Measurements from ENCODE around the gene TULP4. TPM values are rescaled to one million over a fixed set of nuclear protein-coding genes. Genes with fewer than 3 reads are reported as not detected.

TULP4 gene
- total RNA-seq, 2 donors from 2014 or later: 140 to 199 TPM

DNA sequence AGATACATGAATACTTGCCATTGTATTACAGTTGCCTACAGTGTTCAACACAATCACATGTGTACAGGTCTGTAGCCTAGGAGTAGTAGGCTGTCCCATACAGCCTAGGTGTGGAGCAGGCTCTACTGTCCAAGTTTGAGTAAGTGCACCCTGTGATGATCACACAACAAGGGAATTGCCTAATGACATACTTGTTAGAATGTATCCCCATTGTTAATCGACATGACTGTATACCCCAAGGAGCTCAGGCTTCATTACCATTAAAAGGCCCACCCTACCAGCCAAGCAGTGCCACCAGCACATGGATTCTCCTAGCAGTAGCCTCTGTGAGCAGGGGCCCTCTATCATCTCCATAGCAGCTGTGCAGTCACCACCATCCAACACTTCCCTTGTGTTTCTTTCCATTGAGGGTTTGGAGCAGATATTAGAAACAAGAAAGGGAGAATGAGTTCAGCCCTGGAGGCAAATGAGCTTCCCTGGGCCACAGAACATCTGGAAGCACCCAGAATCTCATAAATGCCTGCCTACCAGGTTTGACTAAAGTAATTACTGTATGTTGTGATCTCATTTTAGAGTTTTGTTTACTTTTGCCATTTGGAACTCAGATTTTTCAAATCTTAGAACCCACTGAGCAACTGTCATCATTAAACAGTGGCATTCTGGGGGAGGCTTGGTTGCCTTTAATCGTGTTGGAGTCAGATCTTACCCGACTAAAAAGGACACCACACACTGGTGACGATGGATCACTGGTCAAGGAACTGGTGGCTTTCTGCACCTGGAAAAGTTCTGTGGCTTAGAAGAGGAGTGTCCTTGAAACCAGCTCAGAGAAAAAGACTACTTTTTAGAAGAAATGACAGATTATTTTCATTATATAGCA, 104.9 kb downstream of the TULP4 start:
- TF ChIP-seq, protein P1, sequence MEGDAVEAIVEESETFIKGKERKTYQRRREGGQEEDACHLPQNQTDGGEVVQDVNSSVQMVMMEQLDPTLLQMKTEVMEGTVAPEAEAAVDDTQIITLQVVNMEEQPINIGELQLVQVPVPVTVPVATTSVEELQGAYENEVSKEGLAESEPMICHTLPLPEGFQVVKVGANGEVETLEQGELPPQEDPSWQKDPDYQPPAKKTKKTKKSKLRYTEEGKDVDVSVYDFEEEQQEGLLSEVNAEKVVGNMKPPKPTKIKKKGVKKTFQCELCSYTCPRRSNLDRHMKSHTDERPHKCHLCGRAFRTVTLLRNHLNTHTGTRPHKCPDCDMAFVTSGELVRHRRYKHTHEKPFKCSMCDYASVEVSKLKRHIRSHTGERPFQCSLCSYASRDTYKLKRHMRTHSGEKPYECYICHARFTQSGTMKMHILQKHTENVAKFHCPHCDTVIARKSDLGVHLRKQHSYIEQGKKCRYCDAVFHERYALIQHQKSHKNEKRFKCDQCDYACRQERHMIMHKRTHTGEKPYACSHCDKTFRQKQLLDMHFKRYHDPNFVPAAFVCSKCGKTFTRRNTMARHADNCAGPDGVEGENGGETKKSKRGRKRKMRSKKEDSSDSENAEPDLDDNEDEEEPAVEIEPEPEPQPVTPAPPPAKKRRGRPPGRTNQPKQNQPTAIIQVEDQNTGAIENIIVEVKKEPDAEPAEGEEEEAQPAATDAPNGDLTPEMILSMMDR (IDR thresholded peaks at IDR 0.05): no peak
- Histone ChIP-seq H3K4me3 (no peak overlapping the region), H3K9me3 (no peaks in the 10 kb centered on the region), H3K27me3 (no peaks in the 10 kb centered on the region), H3K27ac (no peak overlapping the region), H3K4me1 (no peaks in the 10 kb centered on the region), H3K36me3 (peaks cover 9% of the 10 kb centered on the region)
- no peak for DNase-seq (ENCODE audit: low spot score)

DNA sequence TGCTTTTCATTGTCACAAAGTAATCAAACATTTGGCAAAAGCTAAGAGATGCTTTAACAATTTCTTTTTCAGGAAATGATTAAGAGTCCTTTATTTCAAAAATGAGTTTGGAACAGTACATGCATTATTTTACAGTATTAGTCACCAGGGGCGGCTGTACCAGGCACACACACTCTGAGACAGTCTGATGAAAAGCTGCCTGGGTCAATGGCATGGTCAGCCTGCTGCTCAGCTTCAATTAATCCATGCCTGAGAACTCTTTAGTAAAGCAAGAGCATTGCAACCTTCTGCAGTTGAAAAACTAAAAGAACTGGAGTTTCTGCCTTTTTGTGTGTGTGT, 105.5 kb downstream of the TULP4 start:
- no peak overlapping the region for H3K27ac ChIP-seq
- H3K4me3 ChIP-seq: no peak overlapping the region
- H3K27me3 ChIP-seq: no peaks in the 10 kb centered on the region
- peaks cover 9% of the 10 kb centered on the region for H3K36me3 ChIP-seq
- no peaks in the 10 kb centered on the region for H3K9me3 ChIP-seq
- no peak for DNase-seq (ENCODE audit: low spot score)
- TF ChIP-seq, protein P1 (IDR thresholded peaks at IDR 0.05): no peak
- no peaks in the 10 kb centered on the region for H3K4me1 ChIP-seq

DNA sequence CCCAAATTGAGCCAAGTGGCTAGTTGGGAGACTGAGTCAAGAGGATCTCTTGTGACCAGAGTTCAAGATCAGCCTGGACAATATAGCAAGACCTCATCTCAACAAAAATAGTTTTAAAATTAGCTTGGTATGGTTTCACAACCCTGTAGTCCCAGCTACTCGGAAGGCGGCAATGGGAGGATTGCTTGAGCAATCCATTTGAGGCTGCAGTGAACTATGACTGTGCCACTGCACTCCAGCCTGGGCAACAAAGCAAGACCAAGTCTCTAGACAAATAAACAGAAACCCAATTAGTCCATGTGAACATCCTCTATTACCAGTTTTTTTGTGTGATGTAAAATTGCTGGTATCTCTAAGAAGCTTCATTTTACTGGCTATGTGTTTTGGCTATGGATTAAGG, 106.2 kb downstream of the TULP4 start:
- Histone ChIP-seq H3K9me3 (no peaks in the 10 kb centered on the region), H3K4me3 (no peak overlapping the region), H3K4me1 (no peaks in the 10 kb centered on the region), H3K36me3 (peaks cover 7% of the 10 kb centered on the region), H3K27me3 (no peaks in the 10 kb centered on the region), H3K27ac (no peak overlapping the region)
- TF ChIP-seq, protein P1 (IDR thresholded peaks at IDR 0.05): no peak
- DNase-seq (ENCODE audit: low spot score): no peak

DNA sequence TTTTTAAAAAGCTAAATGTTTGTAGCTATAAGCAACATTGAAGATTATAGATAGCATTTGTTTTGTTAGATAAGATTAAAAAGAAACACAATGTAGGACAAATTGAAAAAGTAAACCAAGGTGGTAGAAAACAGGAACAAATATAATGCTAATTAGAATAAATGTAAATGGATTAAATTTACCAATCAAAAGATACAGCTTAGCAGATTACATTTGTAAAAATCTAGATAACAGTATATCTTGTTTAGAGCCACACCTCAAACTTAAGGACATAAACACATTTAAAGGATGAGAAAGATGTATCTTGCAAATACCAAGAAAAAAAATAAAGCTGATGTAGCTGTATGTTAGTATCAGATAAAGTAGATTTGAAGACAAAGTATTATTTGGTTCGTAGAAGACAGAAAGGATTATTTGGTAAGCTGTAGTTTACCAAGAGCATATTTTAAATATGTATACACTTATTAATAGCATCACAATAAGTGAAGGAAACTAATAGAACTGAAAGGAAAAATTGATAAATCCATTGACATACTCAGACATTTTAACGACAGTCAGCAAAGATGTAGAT, 107.2 kb downstream of the TULP4 start:
- no peaks in the 10 kb centered on the region for H3K36me3 ChIP-seq
- no peak overlapping the region for H3K4me3 ChIP-seq
- H3K4me1 ChIP-seq: no peaks in the 10 kb centered on the region
- no peaks in the 10 kb centered on the region for H3K9me3 ChIP-seq
- TF ChIP-seq, protein P1 (IDR thresholded peaks at IDR 0.05): no peak
- no peak overlapping the region for H3K27ac ChIP-seq
- H3K27me3 ChIP-seq: no peaks in the 10 kb centered on the region
- DNase-seq (ENCODE audit: low spot score): no peak

DNA sequence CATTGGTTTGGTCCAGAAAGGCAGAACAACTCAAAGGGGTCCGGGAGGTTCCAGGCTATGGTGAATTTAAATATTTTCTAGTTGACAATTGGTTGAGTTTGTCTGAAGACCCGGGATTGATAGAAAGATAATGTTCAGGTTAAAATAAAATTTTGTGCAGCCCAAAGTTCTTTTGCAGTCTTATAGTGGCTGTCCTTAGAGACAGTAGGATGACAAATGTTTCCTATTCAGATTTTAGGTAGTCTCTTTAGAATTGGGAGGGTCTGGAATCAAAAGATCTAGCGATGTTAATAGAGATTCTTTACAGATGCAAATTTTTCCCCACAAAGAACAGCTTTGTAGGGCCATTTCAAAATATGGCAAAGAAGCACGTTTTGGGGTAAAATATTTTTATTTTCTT, 109.1 kb downstream of the TULP4 start:
- H3K36me3 ChIP-seq: no peaks in the 10 kb centered on the region
- H3K27me3 ChIP-seq: no peaks in the 10 kb centered on the region
- no peaks in the 10 kb centered on the region for H3K4me1 ChIP-seq
- H3K9me3 ChIP-seq: no peaks in the 10 kb centered on the region
- H3K27ac ChIP-seq: no peak overlapping the region
- H3K4me3 ChIP-seq: no peak overlapping the region
- TF ChIP-seq, protein P1 (IDR thresholded peaks at IDR 0.05): no peak
- DNase-seq (ENCODE audit: low spot score): no peak

Data from right atrium auricular region (tissue), 2 donors.